Activated CD4-positive, alpha-beta T cell treated with anti-CD3 and anti-CD28 coated beads, Interleukin-2, amount 10 ng/mL, durations not matched to agents 24 days and 14 days (primary cell): ENCODE results near the gene SHANK3. TPM values are rescaled to one million over a fixed set of nuclear protein-coding genes. Genes with fewer than 3 reads are reported as not detected.

Source experiments
- DNase-seq: peaks from one replicate; pipeline ENCODE4 v3.0.0; 2022
- H3K27ac Mint-ChIP-seq: one replicate; pipeline ENCODE4 v1.8.0; 2022; ENCODE audit warnings: mild to moderate bottlenecking, mixed read lengths
- H3K27me3 Mint-ChIP-seq: one replicate; pipeline ENCODE4 v1.8.0; 2022; ENCODE audit warnings: mixed read lengths
- H3K36me3 Mint-ChIP-seq: one replicate; pipeline ENCODE4 v1.8.0; 2022; ENCODE audit warnings: low read depth, mild to moderate bottlenecking, mixed read lengths
- H3K4me1 Mint-ChIP-seq: one replicate; pipeline ENCODE4 v1.8.0; 2021; ENCODE audit warnings: mixed read lengths
- H3K4me3 Mint-ChIP-seq: one replicate; pipeline ENCODE4 v1.8.0; 2022; ENCODE audit warnings: mild to moderate bottlenecking, moderate library complexity, mixed read lengths
- H3K9me3 Mint-ChIP-seq: one replicate; pipeline ENCODE4 v1.8.0; 2021; ENCODE audit warnings: mixed read lengths
- intact Hi-C: fragments of 100-400 bp; cut with micrococcal nuclease; formaldehyde crosslinking; loops from one replicate; pipeline ENCODE4 v1.15.1; 2023
- total RNA-seq: library from RNA; stranded (reverse); gene quantifications from 2 replicates; pipeline ENCODE4 v1.2.3, GENCODE V29; 2022

Gene SHANK3
- total RNA-seq, 1 donor from 2014 or later, result 0.21 TPM

DNA sequence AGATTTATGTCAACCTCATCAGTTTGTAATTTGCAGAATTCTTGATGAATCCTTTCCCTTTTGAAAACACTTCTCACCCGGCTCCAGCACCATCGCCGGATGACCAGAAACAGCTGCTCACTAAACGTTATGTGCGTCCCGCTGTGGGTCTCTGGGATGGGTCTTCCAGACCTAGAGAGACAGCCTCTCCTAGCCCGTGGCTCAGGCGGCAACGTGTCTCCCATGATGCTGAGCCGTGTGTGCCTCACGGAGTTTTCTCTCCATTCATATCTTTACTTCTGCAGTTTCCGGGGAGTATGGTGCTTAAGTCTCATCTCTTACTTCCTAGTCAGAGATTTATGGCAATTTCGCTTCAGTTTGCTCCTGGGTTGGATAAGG is 40.4 kb downstream of the SHANK3 start:
- Mint-ChIP-seq H3K27ac (no peak overlapping the region), H3K4me1 (no peaks in the 10 kb centered on the region), H3K4me3 (no peak overlapping the region), H3K36me3 (no peaks in the 10 kb centered on the region), H3K9me3 (no peaks in the 10 kb centered on the region), H3K27me3 (peaks cover 2% of the 10 kb centered on the region)
- DNase-seq, result no peak
- intact Hi-C loops, result no loop called here

GRCh38 chr22:50713571-50714056 is 41.0 kb downstream of the SHANK3 start:
- DNase-seq, result no peak
- Mint-ChIP-seq H3K4me3 (no peak overlapping the region), H3K27ac (no peak overlapping the region), H3K9me3 (no peaks in the 10 kb centered on the region), H3K4me1 (no peaks in the 10 kb centered on the region), H3K27me3 (peaks cover 2% of the 10 kb centered on the region), H3K36me3 (no peaks in the 10 kb centered on the region)
- intact Hi-C loops, result no loop called here

DNA sequence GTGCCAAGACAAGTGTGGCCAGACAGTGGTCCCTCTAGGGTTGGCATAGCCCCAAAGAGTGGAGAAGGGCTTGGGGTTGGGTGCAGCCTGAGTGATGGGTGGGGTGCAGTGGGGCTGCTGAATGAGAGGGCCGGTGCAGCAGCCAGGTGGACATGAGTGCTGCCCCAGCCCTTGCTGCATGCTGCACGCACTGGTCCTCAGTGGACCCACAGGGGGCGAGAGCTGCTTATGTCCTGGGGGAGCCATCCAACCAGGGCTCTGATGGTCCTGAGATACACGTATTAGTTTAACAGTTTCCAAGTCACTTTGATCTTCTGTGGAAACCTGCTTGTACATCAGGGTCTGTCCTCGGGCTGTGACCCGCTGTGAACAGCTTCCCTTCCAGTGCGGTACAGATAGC is 41.5 kb downstream of the SHANK3 start:
- intact Hi-C loops, result no loop called here

GRCh38 chr22:50714631-50715179 is 42.1 kb downstream of the SHANK3 start:
- intact Hi-C loops, result no loop called here
- no peaks in the 10 kb centered on the region for H3K27me3 Mint-ChIP-seq

More for the DNA sequence above, 41.5 kb downstream of the SHANK3 start:
- Mint-ChIP-seq H3K36me3 (no peaks in the 10 kb centered on the region), H3K9me3 (no peaks in the 10 kb centered on the region), H3K27ac (no peak overlapping the region), H3K4me3 (no peak overlapping the region), H3K4me1 (no peaks in the 10 kb centered on the region), H3K27me3 (no peaks in the 10 kb centered on the region)
- DNase-seq, result no peak

DNA sequence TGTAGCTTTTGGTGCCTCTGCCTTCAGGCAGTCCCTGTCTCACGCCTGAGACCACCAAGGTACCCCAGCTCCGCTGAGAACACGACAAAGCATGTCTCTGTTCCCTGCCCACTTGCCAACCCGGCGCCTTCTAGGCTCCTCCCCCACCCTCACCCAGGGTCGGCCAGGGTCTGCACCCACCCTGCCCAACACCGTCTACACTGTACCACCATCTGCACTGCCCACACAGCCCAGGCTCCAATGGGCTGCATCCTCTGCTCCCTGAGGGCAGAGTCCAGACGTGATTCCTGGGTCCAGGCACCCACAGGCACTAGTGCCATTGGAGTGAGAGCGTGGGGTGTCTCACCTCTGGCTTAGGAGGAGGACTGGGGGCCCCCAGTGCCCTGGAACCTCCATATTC is 42.6 kb downstream of the SHANK3 start:
- intact Hi-C loops, result no loop called here
- Mint-ChIP-seq H3K9me3 (no peaks in the 10 kb centered on the region), H3K4me3 (no peak overlapping the region), H3K36me3 (no peaks in the 10 kb centered on the region), H3K27ac (no peak overlapping the region), H3K27me3 (no peaks in the 10 kb centered on the region), H3K4me1 (no peaks in the 10 kb centered on the region)
- DNase-seq, result no peak

More at GRCh38 chr22:50714631-50715179, 42.1 kb downstream of the SHANK3 start:
- DNase-seq, result no peak
- Mint-ChIP-seq H3K4me1 (no peaks in the 10 kb centered on the region), H3K27ac (no peak overlapping the region), H3K4me3 (no peak overlapping the region), H3K36me3 (no peaks in the 10 kb centered on the region), H3K9me3 (no peaks in the 10 kb centered on the region)

- no peaks in the 10 kb centered on the region for H3K27me3 Mint-ChIP-seq
- H3K4me3 Mint-ChIP-seq, result no peak overlapping the region
- intact Hi-C loops, result no loop called here
- no peaks in the 10 kb centered on the region for H3K36me3 Mint-ChIP-seq
- H3K9me3 Mint-ChIP-seq, result no peaks in the 10 kb centered on the region
- DNase-seq, result no peak
- H3K27ac Mint-ChIP-seq, result no peak overlapping the region
- no peaks in the 10 kb centered on the region for H3K4me1 Mint-ChIP-seq
These were observed 43.2 kb downstream of the SHANK3 start for GRCh38 chr22:50715776-50716175.

- intact Hi-C loops, result no loop called here
- H3K9me3 Mint-ChIP-seq, result no peaks in the 10 kb centered on the region
- H3K4me3 Mint-ChIP-seq, result no peak overlapping the region
- no peak for DNase-seq
- H3K4me1 Mint-ChIP-seq, result no peaks in the 10 kb centered on the region
- H3K36me3 Mint-ChIP-seq, result no peaks in the 10 kb centered on the region
- no peak overlapping the region for H3K27ac Mint-ChIP-seq
- no peaks in the 10 kb centered on the region for H3K27me3 Mint-ChIP-seq
These were observed 43.8 kb downstream of the SHANK3 start for GRCh38 chr22:50716290-50717024.

- H3K27ac Mint-ChIP-seq, result no peak overlapping the region
- no peak for DNase-seq
- H3K4me3 Mint-ChIP-seq, result no peak overlapping the region
- intact Hi-C loops, result no loop called here
- no peaks in the 10 kb centered on the region for H3K9me3 Mint-ChIP-seq
- no peaks in the 10 kb centered on the region for H3K36me3 Mint-ChIP-seq
- no peaks in the 10 kb centered on the region for H3K4me1 Mint-ChIP-seq
- H3K27me3 Mint-ChIP-seq, result no peaks in the 10 kb centered on the region
These were observed 45.2 kb downstream of the SHANK3 start for GRCh38 chr22:50717709-50718351.

GRCh38 chr22:50718352-50718709 is 45.7 kb downstream of the SHANK3 start:
- Mint-ChIP-seq H3K9me3 (no peaks in the 10 kb centered on the region), H3K36me3 (no peaks in the 10 kb centered on the region), H3K27me3 (no peaks in the 10 kb centered on the region), H3K4me1 (no peaks in the 10 kb centered on the region), H3K27ac (no peak overlapping the region), H3K4me3 (no peak overlapping the region)
- intact Hi-C loops, result no loop called here
- DNase-seq, result no peak

DNA sequence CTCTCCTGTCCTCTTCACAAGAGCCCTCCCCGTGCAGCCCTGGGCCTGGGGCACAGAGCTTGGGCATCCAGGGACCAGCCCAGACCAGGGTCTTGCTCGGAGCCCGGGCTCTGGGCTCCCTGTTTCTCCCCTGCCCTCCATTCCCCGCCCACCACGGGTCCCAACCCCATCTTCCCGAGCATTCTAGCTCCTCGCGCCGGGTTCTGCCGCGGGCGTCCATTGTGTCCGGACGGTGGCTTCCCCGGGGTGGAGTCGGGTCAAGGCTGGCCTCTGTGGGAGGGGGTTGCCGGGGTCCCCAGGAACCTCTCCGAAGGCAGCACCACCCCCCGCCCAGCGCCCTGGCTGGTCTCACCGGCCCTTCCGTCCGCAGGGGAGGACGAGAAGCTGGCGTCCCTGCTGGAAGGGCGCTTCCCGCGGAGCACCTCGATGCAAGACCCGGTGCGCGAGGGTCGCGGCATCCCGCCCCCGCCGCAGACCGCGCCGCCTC is 47.2 kb downstream of the SHANK3 start:
- Mint-ChIP-seq H3K36me3 (no peaks in the 10 kb centered on the region), H3K9me3 (no peaks in the 10 kb centered on the region), H3K27me3 (no peaks in the 10 kb centered on the region), H3K4me1 (no peaks in the 10 kb centered on the region), H3K27ac (no peak overlapping the region), H3K4me3 (no peak overlapping the region)
- intact Hi-C loops, result no loop called here
- no peak for DNase-seq

DNA sequence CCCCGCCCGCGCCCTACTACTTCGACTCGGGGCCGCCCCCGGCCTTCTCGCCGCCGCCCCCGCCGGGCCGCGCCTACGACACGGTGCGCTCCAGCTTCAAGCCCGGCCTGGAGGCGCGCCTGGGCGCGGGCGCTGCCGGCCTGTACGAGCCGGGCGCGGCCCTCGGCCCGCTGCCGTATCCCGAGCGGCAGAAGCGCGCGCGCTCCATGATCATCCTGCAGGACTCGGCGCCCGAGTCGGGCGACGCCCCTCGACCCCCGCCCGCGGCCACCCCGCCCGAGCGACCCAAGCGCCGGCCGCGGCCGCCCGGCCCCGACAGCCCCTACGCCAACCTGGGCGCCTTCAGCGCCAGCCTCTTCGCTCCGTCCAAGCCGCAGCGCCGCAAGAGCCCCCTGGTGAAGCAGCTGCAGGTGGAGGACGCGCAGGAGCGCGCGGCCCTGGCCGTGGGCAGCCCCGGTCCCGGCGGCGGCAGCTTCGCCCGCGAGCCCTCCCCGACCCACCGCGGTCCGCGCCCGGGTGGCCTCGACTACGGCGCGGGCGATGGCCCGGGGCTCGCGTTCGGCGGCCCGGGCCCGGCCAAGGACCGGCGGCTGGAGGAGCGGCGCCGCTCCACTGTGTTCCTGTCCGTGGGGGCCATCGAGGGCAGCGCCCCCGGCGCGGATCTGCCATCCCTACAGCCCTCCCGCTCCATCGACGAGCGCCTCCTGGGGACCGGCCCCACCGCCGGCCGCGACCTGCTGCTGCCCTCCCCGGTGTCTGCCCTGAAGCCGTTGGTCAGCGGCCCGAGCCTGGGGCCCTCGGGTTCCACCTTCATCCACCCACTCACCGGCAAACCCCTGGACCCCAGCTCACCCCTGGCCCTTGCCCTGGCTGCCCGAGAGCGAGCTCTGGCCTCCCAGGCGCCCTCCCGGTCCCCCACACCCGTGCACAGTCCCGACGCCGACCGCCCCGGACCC is 48.0 kb downstream of the SHANK3 start:
- intact Hi-C loops, result no loop called here
- no peaks in the 10 kb centered on the region for H3K27me3 Mint-ChIP-seq
- H3K27ac Mint-ChIP-seq, result no peak overlapping the region
- no peaks in the 10 kb centered on the region for H3K4me1 Mint-ChIP-seq
- H3K4me3 Mint-ChIP-seq, result no peak overlapping the region
- no peaks in the 10 kb centered on the region for H3K36me3 Mint-ChIP-seq
- no peak for DNase-seq
- no peaks in the 10 kb centered on the region for H3K9me3 Mint-ChIP-seq

DNA sequence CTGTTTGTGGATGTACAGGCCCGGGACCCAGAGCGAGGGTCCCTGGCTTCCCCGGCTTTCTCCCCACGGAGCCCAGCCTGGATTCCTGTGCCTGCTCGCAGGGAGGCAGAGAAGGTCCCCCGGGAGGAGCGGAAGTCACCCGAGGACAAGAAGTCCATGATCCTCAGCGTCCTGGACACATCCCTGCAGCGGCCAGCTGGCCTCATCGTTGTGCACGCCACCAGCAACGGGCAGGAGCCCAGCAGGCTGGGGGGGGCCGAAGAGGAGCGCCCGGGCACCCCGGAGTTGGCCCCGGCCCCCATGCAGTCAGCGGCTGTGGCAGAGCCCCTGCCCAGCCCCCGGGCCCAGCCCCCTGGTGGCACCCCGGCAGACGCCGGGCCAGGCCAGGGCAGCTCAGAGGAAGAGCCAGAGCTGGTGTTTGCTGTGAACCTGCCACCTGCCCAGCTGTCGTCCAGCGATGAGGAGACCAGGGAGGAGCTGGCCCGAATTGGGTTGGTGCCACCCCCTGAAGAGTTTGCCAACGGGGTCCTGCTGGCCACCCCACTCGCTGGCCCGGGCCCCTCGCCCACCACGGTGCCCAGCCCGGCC is 48.7 kb downstream of the SHANK3 start:
- no peak for DNase-seq
- Mint-ChIP-seq H3K4me3 (no peak overlapping the region), H3K27ac (no peak overlapping the region), H3K9me3 (no peaks in the 10 kb centered on the region), H3K36me3 (no peaks in the 10 kb centered on the region), H3K4me1 (no peaks in the 10 kb centered on the region), H3K27me3 (no peaks in the 10 kb centered on the region)
- intact Hi-C loops, result no loop called here

- Mint-ChIP-seq H3K4me3 (no peak overlapping the region), H3K36me3 (no peaks in the 10 kb centered on the region), H3K27me3 (no peaks in the 10 kb centered on the region), H3K4me1 (no peaks in the 10 kb centered on the region), H3K9me3 (no peaks in the 10 kb centered on the region), H3K27ac (no peak overlapping the region)
- DNase-seq, result no peak
- intact Hi-C loops, result no loop called here
These were observed 49.6 kb downstream of the SHANK3 start for GRCh38 chr22:50722048-50722701.
